K562 (cell line): ENCODE measurements around the gene TXNIP. TPM values are rescaled to one million over a fixed set of nuclear protein-coding genes. Genes with fewer than 3 reads are reported as not detected.
A peak's percentile ranks its signal among the peaks of the same experiment; 100 is the strongest.

ENCODE experiments used
- ATF7 ChIP-seq: fragments of 450-650 bp; IDR thresholded peaks from 2 replicates; pipeline ENCODE4 v1.7.1; 2014; ENCODE audit warnings: mild to moderate bottlenecking, moderate library complexity
- KLF10 ChIP-seq: fragments of 250-450 bp; sonication (Bioruptor Pico); IDR thresholded peaks from 2 replicates; pipeline ENCODE4 v1.6.1; 2021; ENCODE audit warnings: matching md5 sums
- MAFF ChIP-seq: IDR thresholded peaks from 2 replicates; pipeline ENCODE4 v1.6.1; 2012; ENCODE audit warnings: low read length, improper control_type of control experiment
- NUFIP1 ChIP-seq: fragments of 450-650 bp; IDR thresholded peaks from 2 replicates; pipeline ENCODE4 v1.6.1; 2018; ENCODE audit not compliant: partially characterized antibody
- SETDB1 ChIP-seq: IDR thresholded peaks from one replicate; pipeline ENCODE4 v1.6.1; 2012; ENCODE audit warnings: low read length, control low read depth, inconsistent platforms
- SIX5 ChIP-seq, 2 experiments: IDR thresholded peaks; 2 replicates each; pipeline ENCODE4 v1.6.1; 2011; ENCODE audit warnings: low read length in 2 of 2, borderline replicate concordance in 1 of 2, low read depth in 1 of 2, mild to moderate bottlenecking in 1 of 2, moderate library complexity in 1 of 2; ENCODE audit not compliant: insufficient read depth in 1 of 2
- TAF7 ChIP-seq: fragments of 450-650 bp; IDR thresholded peaks from 2 replicates; pipeline ENCODE4 v1.6.1; 2016; ENCODE audit warnings: missing genetic modification characterization, missing compliant biosample characterization
- ZNF445 ChIP-seq: fragments of 250-450 bp; sonication (Bioruptor Pico); IDR thresholded peaks from 2 replicates; pipeline ENCODE4 v1.4.0; 2020; ENCODE audit warnings: low read depth, mild to moderate bottlenecking, moderate library complexity
- polyA plus RNA-seq, 8 experiments: library from polyadenylated mRNA; depleted of rRNA in 4 of 8; stranded (reverse) in 5 of 8; unstranded in 3 of 8; fragments of >200 nt; fragmentation: Nextera tagmentation in 2 of 8; fragmentation: Illumina TruSeq in 1 of 8; extraction: Ambion mirVana in 2 of 8; extraction: Trizol in 1 of 8; gene quantifications; 2 replicates each; pipeline versions ENCODE4 v1.2.1 to v1.2.3, GENCODE V29; 2011 to 2014; ENCODE audit warnings: inconsistent platforms in 1 of 8, missing spikeins in 1 of 8
- total RNA-seq, 7 experiments: library from RNA; depleted of rRNA in 6 of 7; stranded (reverse); fragments of >200 nt in 6 of 7; fragmentation: Illumina TruSeq in 2 of 7; extraction: Trizol in 2 of 7; gene quantifications; 2 replicates each; pipeline versions ENCODE4 v1.2.1 to v1.2.3, GENCODE V29; 2011 to 2021; ENCODE audit warnings: low replicate concordance in 1 of 7
- TF ChIP-seq, protein P1 (sequence below): fragments of 200-800 bp; sonication (Bioruptor generic); IDR thresholded peaks from 2 replicates; pipeline ENCODE4 v1.6.1; 2016; ENCODE audit warnings: missing genetic modification characterization, missing compliant biosample characterization
- TF ChIP-seq, protein P2 (sequence below): fragments of 450-650 bp; IDR thresholded peaks from 2 replicates; pipeline ENCODE4 v1.6.1; 2016; ENCODE audit warnings: mild to moderate bottlenecking, moderate library complexity

TXNIP gene
- total and polyA plus RNA-seq, 9 of the 15 experiments (the other 6 are each of a cell fraction or from before 2014, with no cell fraction given): 120 to 499 (median 257) TPM

- TF ChIP-seq SIX5 (IDR thresholded peaks at IDR 0.05; ENCODE audit: borderline replicate concordance in 1 of 2, insufficient read depth in 1 of 2, low read depth in 1 of 2, low read length in 2 of 2) (no peak), TAF7 (tag) (no peak), NUFIP1 (peak; percentile 50), ZNF445 (no peak), MAFF (peak; percentile 33), SETDB1 (no peak), KLF10 (CRISPR knock-in tag) (no peak), ATF7 (no peak)
- TF ChIP-seq, protein P1, sequence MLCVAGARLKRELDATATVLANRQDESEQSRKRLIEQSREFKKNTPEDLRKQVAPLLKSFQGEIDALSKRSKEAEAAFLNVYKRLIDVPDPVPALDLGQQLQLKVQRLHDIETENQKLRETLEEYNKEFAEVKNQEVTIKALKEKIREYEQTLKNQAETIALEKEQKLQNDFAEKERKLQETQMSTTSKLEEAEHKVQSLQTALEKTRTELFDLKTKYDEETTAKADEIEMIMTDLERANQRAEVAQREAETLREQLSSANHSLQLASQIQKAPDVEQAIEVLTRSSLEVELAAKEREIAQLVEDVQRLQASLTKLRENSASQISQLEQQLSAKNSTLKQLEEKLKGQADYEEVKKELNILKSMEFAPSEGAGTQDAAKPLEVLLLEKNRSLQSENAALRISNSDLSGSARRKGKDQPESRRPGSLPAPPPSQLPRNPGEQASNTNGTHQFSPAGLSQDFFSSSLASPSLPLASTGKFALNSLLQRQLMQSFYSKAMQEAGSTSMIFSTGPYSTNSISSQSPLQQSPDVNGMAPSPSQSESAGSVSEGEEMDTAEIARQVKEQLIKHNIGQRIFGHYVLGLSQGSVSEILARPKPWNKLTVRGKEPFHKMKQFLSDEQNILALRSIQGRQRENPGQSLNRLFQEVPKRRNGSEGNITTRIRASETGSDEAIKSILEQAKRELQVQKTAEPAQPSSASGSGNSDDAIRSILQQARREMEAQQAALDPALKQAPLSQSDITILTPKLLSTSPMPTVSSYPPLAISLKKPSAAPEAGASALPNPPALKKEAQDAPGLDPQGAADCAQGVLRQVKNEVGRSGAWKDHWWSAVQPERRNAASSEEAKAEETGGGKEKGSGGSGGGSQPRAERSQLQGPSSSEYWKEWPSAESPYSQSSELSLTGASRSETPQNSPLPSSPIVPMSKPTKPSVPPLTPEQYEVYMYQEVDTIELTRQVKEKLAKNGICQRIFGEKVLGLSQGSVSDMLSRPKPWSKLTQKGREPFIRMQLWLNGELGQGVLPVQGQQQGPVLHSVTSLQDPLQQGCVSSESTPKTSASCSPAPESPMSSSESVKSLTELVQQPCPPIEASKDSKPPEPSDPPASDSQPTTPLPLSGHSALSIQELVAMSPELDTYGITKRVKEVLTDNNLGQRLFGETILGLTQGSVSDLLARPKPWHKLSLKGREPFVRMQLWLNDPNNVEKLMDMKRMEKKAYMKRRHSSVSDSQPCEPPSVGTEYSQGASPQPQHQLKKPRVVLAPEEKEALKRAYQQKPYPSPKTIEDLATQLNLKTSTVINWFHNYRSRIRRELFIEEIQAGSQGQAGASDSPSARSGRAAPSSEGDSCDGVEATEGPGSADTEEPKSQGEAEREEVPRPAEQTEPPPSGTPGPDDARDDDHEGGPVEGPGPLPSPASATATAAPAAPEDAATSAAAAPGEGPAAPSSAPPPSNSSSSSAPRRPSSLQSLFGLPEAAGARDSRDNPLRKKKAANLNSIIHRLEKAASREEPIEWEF (CRISPR knock-in tag): no peak
- TF ChIP-seq, protein P2, sequence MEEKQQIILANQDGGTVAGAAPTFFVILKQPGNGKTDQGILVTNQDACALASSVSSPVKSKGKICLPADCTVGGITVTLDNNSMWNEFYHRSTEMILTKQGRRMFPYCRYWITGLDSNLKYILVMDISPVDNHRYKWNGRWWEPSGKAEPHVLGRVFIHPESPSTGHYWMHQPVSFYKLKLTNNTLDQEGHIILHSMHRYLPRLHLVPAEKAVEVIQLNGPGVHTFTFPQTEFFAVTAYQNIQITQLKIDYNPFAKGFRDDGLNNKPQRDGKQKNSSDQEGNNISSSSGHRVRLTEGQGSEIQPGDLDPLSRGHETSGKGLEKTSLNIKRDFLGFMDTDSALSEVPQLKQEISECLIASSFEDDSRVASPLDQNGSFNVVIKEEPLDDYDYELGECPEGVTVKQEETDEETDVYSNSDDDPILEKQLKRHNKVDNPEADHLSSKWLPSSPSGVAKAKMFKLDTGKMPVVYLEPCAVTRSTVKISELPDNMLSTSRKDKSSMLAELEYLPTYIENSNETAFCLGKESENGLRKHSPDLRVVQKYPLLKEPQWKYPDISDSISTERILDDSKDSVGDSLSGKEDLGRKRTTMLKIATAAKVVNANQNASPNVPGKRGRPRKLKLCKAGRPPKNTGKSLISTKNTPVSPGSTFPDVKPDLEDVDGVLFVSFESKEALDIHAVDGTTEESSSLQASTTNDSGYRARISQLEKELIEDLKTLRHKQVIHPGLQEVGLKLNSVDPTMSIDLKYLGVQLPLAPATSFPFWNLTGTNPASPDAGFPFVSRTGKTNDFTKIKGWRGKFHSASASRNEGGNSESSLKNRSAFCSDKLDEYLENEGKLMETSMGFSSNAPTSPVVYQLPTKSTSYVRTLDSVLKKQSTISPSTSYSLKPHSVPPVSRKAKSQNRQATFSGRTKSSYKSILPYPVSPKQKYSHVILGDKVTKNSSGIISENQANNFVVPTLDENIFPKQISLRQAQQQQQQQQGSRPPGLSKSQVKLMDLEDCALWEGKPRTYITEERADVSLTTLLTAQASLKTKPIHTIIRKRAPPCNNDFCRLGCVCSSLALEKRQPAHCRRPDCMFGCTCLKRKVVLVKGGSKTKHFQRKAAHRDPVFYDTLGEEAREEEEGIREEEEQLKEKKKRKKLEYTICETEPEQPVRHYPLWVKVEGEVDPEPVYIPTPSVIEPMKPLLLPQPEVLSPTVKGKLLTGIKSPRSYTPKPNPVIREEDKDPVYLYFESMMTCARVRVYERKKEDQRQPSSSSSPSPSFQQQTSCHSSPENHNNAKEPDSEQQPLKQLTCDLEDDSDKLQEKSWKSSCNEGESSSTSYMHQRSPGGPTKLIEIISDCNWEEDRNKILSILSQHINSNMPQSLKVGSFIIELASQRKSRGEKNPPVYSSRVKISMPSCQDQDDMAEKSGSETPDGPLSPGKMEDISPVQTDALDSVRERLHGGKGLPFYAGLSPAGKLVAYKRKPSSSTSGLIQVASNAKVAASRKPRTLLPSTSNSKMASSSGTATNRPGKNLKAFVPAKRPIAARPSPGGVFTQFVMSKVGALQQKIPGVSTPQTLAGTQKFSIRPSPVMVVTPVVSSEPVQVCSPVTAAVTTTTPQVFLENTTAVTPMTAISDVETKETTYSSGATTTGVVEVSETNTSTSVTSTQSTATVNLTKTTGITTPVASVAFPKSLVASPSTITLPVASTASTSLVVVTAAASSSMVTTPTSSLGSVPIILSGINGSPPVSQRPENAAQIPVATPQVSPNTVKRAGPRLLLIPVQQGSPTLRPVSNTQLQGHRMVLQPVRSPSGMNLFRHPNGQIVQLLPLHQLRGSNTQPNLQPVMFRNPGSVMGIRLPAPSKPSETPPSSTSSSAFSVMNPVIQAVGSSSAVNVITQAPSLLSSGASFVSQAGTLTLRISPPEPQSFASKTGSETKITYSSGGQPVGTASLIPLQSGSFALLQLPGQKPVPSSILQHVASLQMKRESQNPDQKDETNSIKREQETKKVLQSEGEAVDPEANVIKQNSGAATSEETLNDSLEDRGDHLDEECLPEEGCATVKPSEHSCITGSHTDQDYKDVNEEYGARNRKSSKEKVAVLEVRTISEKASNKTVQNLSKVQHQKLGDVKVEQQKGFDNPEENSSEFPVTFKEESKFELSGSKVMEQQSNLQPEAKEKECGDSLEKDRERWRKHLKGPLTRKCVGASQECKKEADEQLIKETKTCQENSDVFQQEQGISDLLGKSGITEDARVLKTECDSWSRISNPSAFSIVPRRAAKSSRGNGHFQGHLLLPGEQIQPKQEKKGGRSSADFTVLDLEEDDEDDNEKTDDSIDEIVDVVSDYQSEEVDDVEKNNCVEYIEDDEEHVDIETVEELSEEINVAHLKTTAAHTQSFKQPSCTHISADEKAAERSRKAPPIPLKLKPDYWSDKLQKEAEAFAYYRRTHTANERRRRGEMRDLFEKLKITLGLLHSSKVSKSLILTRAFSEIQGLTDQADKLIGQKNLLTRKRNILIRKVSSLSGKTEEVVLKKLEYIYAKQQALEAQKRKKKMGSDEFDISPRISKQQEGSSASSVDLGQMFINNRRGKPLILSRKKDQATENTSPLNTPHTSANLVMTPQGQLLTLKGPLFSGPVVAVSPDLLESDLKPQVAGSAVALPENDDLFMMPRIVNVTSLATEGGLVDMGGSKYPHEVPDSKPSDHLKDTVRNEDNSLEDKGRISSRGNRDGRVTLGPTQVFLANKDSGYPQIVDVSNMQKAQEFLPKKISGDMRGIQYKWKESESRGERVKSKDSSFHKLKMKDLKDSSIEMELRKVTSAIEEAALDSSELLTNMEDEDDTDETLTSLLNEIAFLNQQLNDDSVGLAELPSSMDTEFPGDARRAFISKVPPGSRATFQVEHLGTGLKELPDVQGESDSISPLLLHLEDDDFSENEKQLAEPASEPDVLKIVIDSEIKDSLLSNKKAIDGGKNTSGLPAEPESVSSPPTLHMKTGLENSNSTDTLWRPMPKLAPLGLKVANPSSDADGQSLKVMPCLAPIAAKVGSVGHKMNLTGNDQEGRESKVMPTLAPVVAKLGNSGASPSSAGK: 0 out of 2 replicates have a peak, but pooled peaks have one; percentile 44
Measured at GRCh38 chr1:146036965-146037646, 40.7 kb upstream of the TXNIP start (continued).
